Measurements from ENCODE around the gene HMCN2. TPM values are rescaled to one million over a fixed set of nuclear protein-coding genes. Genes with fewer than 3 reads are reported as not detected.

HMCN2 gene
- polyA plus RNA-seq, 1 of the 3 experiments (the other 2 are of a cell fraction) = 0.15 TPM

- no peak for TF ChIP-seq REST (IDR thresholded peaks at IDR 0.05; ENCODE audit: low read depth, low read length)
- TF ChIP-seq MAX (IDR thresholded peaks at IDR 0.05; ENCODE audit: low read depth) = peak; percentile 63; the same call in 1 of the 2 replicates
- no peak for TF ChIP-seq RCOR1 (IDR thresholded peaks at IDR 0.05; ENCODE audit: low read length)
These were observed 161.3 kb downstream of the HMCN2 start (continued) for GRCh38 chr9:130426883-130427282.

GRCh38 chr9:130427326-130427725 lies 161.8 kb downstream of the HMCN2 start:
- Histone ChIP-seq H4K20me1 (ENCODE audit: insufficient read depth) (no peaks in the 10 kb centered on the region), H3K79me2 (ENCODE audit: insufficient read depth) (no peaks in the 10 kb centered on the region), H3F3A (replicated peaks; ENCODE audit: insufficient read depth) (no peaks in the 10 kb centered on the region), H3K27ac (ENCODE audit: low read depth in 2 of 2, low read length in 1 of 2) (no peak overlapping the region), H3K36me3 (replicated peaks in 1 of 2; ENCODE audit: control insufficient read depth in 1 of 2, insufficient read depth in 2 of 2, low read length in 1 of 2) (no peaks in the 10 kb centered on the region), H3K9me3 (no peaks in the 10 kb centered on the region), H3K27me3 (ENCODE audit: insufficient read depth) (no peaks in the 10 kb centered on the region; the same call in 1 of the 2 replicates), H3K9ac (no peak overlapping the region), H2AFZ (ENCODE audit: low read depth) (no peak overlapping the region), H3K4me3 (ENCODE audit: low read depth in 2 of 2, low read length in 1 of 2) (no peak overlapping the region), H3K4me1 (ENCODE audit: control insufficient read depth in 1 of 2, insufficient read depth in 2 of 2, low read depth in 1 of 2, low read length in 1 of 2) (peaks cover 8 to 44% of the 10 kb centered on the region in 2 experiments), H3K9me2 (no peaks in the 10 kb centered on the region), H3K4me2 (no peak overlapping the region; the same call in 1 of the 2 replicates)
- WGBS (ENCODE audit: low lambda C conversion rate) = 92% methylated on average over 7 of the region's 12 CpGs
- CTCF ChIA-PET = interaction anchor here (0.9 to 1.3 kb wide), 5 partner anchors 23 to 339 kb away, joined by 3 to 4 read pairs (median 3); no protein-coding TSS in a partner anchor
- TF ChIP-seq ZBTB33 (IDR thresholded peaks at IDR 0.05; ENCODE audit: borderline replicate concordance, low read depth) = no peak
- TF ChIP-seq TAF1 (IDR thresholded peaks at IDR 0.05; ENCODE audit: borderline replicate concordance, low read depth, low read length) = no peak
- TF ChIP-seq MEF2A (IDR thresholded peaks at IDR 0.05; ENCODE audit: borderline replicate concordance, low read depth) = no peak
- no peak for TF ChIP-seq EZH2phosphoT487 (IDR thresholded peaks at IDR 0.05; ENCODE audit: borderline replicate concordance, low read depth)
- TF ChIP-seq EP300 (IDR thresholded peaks at IDR 0.05; ENCODE audit: borderline replicate concordance in 1 of 2, low read depth in 1 of 2, low read length in 1 of 2) = no peak
- no peak for TF ChIP-seq TEAD4 (IDR thresholded peaks at IDR 0.05; ENCODE audit: borderline replicate concordance, insufficient read depth)
- TF ChIP-seq FOXJ3 (CRISPR knock-in tag; IDR thresholded peaks at IDR 0.05) = no peak
- TF ChIP-seq USF2 (IDR thresholded peaks at IDR 0.05; ENCODE audit: borderline replicate concordance, low read depth, low read length) = no peak
- TF ChIP-seq MAX (IDR thresholded peaks at IDR 0.05; ENCODE audit: low read depth) = no peak
- TF ChIP-seq SMC3 (IDR thresholded peaks at IDR 0.05; ENCODE audit: low read depth, low read length) = no peak
- TF ChIP-seq RCOR1 (IDR thresholded peaks at IDR 0.05; ENCODE audit: low read length) = no peak
- TF ChIP-seq GATA2 (CRISPR knock-in tag; IDR thresholded peaks at IDR 0.05) = no peak
- no peak for TF ChIP-seq NRF1 (IDR thresholded peaks at IDR 0.05; ENCODE audit: low read depth, low read length)
- TF ChIP-seq FOXM1 (IDR thresholded peaks at IDR 0.05; ENCODE audit: low read depth) = no peak
- no peak for TF ChIP-seq RXRA (IDR thresholded peaks at IDR 0.05; ENCODE audit: borderline replicate concordance, low read depth)
- POLR2A ChIA-PET = no interaction called here
- no peak for DNase-seq
